Hepatocyte (in vitro differentiated cells): ENCODE data around the gene GPI. TPM values are rescaled to one million over a fixed set of nuclear protein-coding genes. Genes with fewer than 3 reads are reported as not detected.

Experiments
- DNase-seq: peaks from one replicate; pipeline ENCODE4 v3.0.0-alpha.2; 2016; ENCODE audit warnings: low spot score
- H2AFZ ChIP-seq: fragments of 200-600 bp; sonication (generic); 2 replicates; pipeline ENCODE4 v1.6.0; 2016; ENCODE audit warnings: antibody characterized with exemption, mild to moderate bottlenecking
- H3K27ac ChIP-seq: fragments of 200-600 bp; sonication (generic); 2 replicates; pipeline ENCODE4 v1.5.1; 2016; ENCODE audit warnings: mild to moderate bottlenecking
- H3K27me3 ChIP-seq: fragments of 200-600 bp; sonication (generic); 2 replicates; pipeline ENCODE4 v1.6.1; 2016
- H3K36me3 ChIP-seq: fragments of 200-600 bp; sonication (generic); replicated peaks from 2 replicates; pipeline ENCODE4 v1.5.1; 2016; ENCODE audit warnings: low read depth; ENCODE audit not compliant: insufficient read depth
- H3K4me1 ChIP-seq: fragments of 200-600 bp; sonication (generic); 2 replicates; pipeline ENCODE4 v1.5.1; 2016; ENCODE audit warnings: mild to moderate bottlenecking, moderate library complexity; ENCODE audit not compliant: insufficient read depth
- H3K4me2 ChIP-seq: fragments of 200-600 bp; sonication (generic); 2 replicates; pipeline ENCODE4 v1.6.0; 2016
- H3K4me3 ChIP-seq: fragments of 200-600 bp; sonication (generic); 2 replicates; pipeline ENCODE4 v1.5.1; 2016; ENCODE audit warnings: mild to moderate bottlenecking
- H3K79me2 ChIP-seq: fragments of 200-600 bp; sonication (generic); 2 replicates; pipeline ENCODE4 v1.6.0; 2017; ENCODE audit warnings: mild to moderate bottlenecking
- H3K9me2 ChIP-seq: fragments of 200-600 bp; sonication (generic); replicated peaks from 2 replicates; pipeline ENCODE4 v1.6.0; 2017; ENCODE audit warnings: mild to moderate bottlenecking; ENCODE audit not compliant: insufficient read depth
- H3K9me3 ChIP-seq: fragments of 200-600 bp; sonication (generic); 2 replicates; pipeline ENCODE4 v1.5.1; 2016; ENCODE audit warnings: low read depth, mild to moderate bottlenecking
- H4K20me1 ChIP-seq: fragments of 200-600 bp; sonication (generic); 2 replicates; pipeline ENCODE4 v1.6.0; 2016; ENCODE audit warnings: mild to moderate bottlenecking; ENCODE audit not compliant: insufficient read depth, poor library complexity, severe bottlenecking
- CTCF ChIP-seq: fragments of 200-600 bp; sonication (generic); IDR thresholded peaks from 2 replicates; pipeline ENCODE4 v1.5.1; 2016; ENCODE audit warnings: antibody characterized with exemption, mild to moderate bottlenecking; ENCODE audit not compliant: poor library complexity
- EZH2 ChIP-seq: fragments of 200-600 bp; sonication (generic); IDR thresholded peaks from 2 replicates; pipeline ENCODE4 v1.6.1; 2016; ENCODE audit warnings: antibody characterized with exemption, mild to moderate bottlenecking, borderline replicate concordance
- EZH2phosphoT487 ChIP-seq: fragments of 200-600 bp; sonication (generic); IDR thresholded peaks from one replicate; pipeline ENCODE4 v1.6.1; 2018; ENCODE audit warnings: antibody characterized with exemption, mild to moderate bottlenecking, low read depth, moderate library complexity; ENCODE audit not compliant: unreplicated experiment, severe bottlenecking
- WGBS: methylation state at CpG from one replicate; pipeline ENCODE4 v1.1.6; 2016; ENCODE audit warnings: low lambda C conversion rate; ENCODE audit errors: missing lambda C conversion rate; 5-methylcytosine and 5-hydroxymethylcytosine counted together
- polyA plus RNA-seq: library from polyadenylated mRNA; unstranded; fragments of >200 nt; fragmentation: Nextera tagmentation; extraction: Ambion mirVana; gene quantifications from 2 replicates; pipeline ENCODE4 v1.2.1, GENCODE V29; 2016
- total RNA-seq: library from RNA; depleted of rRNA; stranded (reverse); fragments of >200 nt; gene quantifications from 2 replicates; pipeline ENCODE4 v1.2.3, GENCODE V29; 2014

GPI gene
- total and polyA plus RNA-seq, 2 experiments from 2014 or later: 117 to 120 TPM

- no peak overlapping the region for H3K4me3 ChIP-seq
- H3K27me3 ChIP-seq: no peaks in the 10 kb centered on the region
- H3K36me3 ChIP-seq: no peaks in the 10 kb centered on the region
- H3K27ac ChIP-seq: no peak overlapping the region
- H3K9me3 ChIP-seq: no peaks in the 10 kb centered on the region
- H2AFZ ChIP-seq: no peak overlapping the region
- TF ChIP-seq EZH2phosphoT487 (no peak), CTCF (no peak), EZH2 (no peak)
- no peaks in the 10 kb centered on the region for H3K79me2 ChIP-seq
- H3K4me2 ChIP-seq: no peak overlapping the region
- WGBS: 83% methylated on average over 7 of the region's 7 CpGs
- H3K9me2 ChIP-seq: no peaks in the 10 kb centered on the region
- no peak for DNase-seq
- H4K20me1 ChIP-seq: no peaks in the 10 kb centered on the region
- H3K4me1 ChIP-seq: no peaks in the 10 kb centered on the region
Observed at GRCh38 chr19:34350161-34350561, 14.8 kb upstream of the GPI start.

- no peak for TF ChIP-seq CTCF
- no peak for TF ChIP-seq EZH2phosphoT487
- no peak for TF ChIP-seq EZH2
- no peaks in the 10 kb centered on the region for H3K9me3 ChIP-seq
- peak overlapping the region; percentile 66 for H3K27ac ChIP-seq
- no peaks in the 10 kb centered on the region for H4K20me1 ChIP-seq
- no peaks in the 10 kb centered on the region for H3K9me2 ChIP-seq
- 85% methylated on average over 4 of the region's 4 CpGs for WGBS
- no peaks in the 10 kb centered on the region for H3K4me1 ChIP-seq
- H3K4me3 ChIP-seq: no peak overlapping the region
- no peak overlapping the region for H3K4me2 ChIP-seq
- H3K27me3 ChIP-seq: no peaks in the 10 kb centered on the region
- DNase-seq: peak; percentile 35
- H3K79me2 ChIP-seq: no peaks in the 10 kb centered on the region
- no peak overlapping the region for H2AFZ ChIP-seq
- no peaks in the 10 kb centered on the region for H3K36me3 ChIP-seq
Observed at GRCh38 chr19:34351382-34351826, 13.6 kb upstream of the GPI start.

- peaks cover 2% of the 10 kb centered on the region for H3K4me1 ChIP-seq
- H3K4me3 ChIP-seq: no peak overlapping the region
- DNase-seq: no peak
- H3K9me3 ChIP-seq: no peaks in the 10 kb centered on the region
- H4K20me1 ChIP-seq: no peaks in the 10 kb centered on the region
- H3K79me2 ChIP-seq: no peaks in the 10 kb centered on the region
- no peak overlapping the region for H3K4me2 ChIP-seq
- no peak for TF ChIP-seq CTCF
- TF ChIP-seq EZH2: no peak
- no peak for TF ChIP-seq EZH2phosphoT487
- 94% methylated on average over 7 of the region's 7 CpGs for WGBS
- no peaks in the 10 kb centered on the region for H3K9me2 ChIP-seq
- H3K27ac ChIP-seq: no peak overlapping the region
- no peaks in the 10 kb centered on the region for H3K27me3 ChIP-seq
- H3K36me3 ChIP-seq: no peaks in the 10 kb centered on the region
- no peak overlapping the region for H2AFZ ChIP-seq
Observed at GRCh38 chr19:34353546-34353945, 11.4 kb upstream of the GPI start.

- Histone ChIP-seq H2AFZ (no peak overlapping the region), H3K4me2 (no peak overlapping the region), H3K36me3 (no peaks in the 10 kb centered on the region), H3K9me2 (no peaks in the 10 kb centered on the region), H3K27ac (no peak overlapping the region), H3K4me1 (peaks cover 7% of the 10 kb centered on the region), H3K79me2 (no peaks in the 10 kb centered on the region), H4K20me1 (no peaks in the 10 kb centered on the region), H3K9me3 (no peaks in the 10 kb centered on the region), H3K4me3 (no peak overlapping the region), H3K27me3 (no peaks in the 10 kb centered on the region)
- TF ChIP-seq EZH2: no peak
- TF ChIP-seq CTCF: no peak
- no peak for TF ChIP-seq EZH2phosphoT487
- no peak for DNase-seq
- 97% methylated on average over 8 of the region's 8 CpGs for WGBS
Observed at GRCh38 chr19:34355201-34355600, 9.8 kb upstream of the GPI start.
